ENCODE results near the gene SNX9. TPM values are rescaled to one million over a fixed set of nuclear protein-coding genes. Genes with fewer than 3 reads are reported as not detected.

Gene SNX9
- total RNA-seq, 4 donors from 2014 or later = 13.7 to 57.2 (median 50.7) TPM

DNA sequence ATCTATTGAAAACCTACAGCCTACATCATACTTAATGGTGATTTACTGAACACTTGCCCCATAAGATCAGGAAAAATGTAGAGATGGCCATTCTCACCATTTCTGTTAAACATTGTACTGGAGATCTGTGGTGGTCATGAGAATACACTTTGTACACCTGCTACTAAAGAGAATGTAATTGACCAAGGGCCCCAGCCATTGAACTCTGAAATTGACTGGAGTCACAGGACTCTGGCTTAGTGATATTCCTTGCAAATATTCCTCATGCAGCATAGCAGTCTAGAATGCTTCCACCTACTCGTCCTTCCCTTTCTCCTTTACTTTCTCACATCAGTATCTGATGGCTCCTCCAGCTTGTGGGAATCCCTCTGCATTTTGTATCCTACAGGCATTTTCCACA is 37.4 kb upstream of the SNX9 start:
- TF ChIP-seq POLR2AphosphoS5 (IDR thresholded peaks at IDR 0.05) (no peak), EP300 (IDR thresholded peaks at IDR 0.05; ENCODE audit: low read depth) (no peak), POLR2A (IDR thresholded peaks at IDR 0.05) (no peak)
- TF ChIP-seq, protein P1, sequence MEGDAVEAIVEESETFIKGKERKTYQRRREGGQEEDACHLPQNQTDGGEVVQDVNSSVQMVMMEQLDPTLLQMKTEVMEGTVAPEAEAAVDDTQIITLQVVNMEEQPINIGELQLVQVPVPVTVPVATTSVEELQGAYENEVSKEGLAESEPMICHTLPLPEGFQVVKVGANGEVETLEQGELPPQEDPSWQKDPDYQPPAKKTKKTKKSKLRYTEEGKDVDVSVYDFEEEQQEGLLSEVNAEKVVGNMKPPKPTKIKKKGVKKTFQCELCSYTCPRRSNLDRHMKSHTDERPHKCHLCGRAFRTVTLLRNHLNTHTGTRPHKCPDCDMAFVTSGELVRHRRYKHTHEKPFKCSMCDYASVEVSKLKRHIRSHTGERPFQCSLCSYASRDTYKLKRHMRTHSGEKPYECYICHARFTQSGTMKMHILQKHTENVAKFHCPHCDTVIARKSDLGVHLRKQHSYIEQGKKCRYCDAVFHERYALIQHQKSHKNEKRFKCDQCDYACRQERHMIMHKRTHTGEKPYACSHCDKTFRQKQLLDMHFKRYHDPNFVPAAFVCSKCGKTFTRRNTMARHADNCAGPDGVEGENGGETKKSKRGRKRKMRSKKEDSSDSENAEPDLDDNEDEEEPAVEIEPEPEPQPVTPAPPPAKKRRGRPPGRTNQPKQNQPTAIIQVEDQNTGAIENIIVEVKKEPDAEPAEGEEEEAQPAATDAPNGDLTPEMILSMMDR (IDR thresholded peaks at IDR 0.05) = no peak
- 80 to 94% methylated on average over 1 of the region's 1 CpG for WGBS, 2 donors (ENCODE audit: low coverage in 1 of 2)
- Histone ChIP-seq H3K36me3 (no peaks in the 10 kb centered on the region), H3K27ac (no peak overlapping the region), H3K4me1 (peaks cover 0 to 3% (median 0%) of the 10 kb centered on the region in 4 donors), H3K4me3 (no peak overlapping the region), H3K9me3 (no peaks in the 10 kb centered on the region), H3K27me3 (no peaks in the 10 kb centered on the region)
- intact Hi-C loops (cut with DNase I; ENCODE audit: low total_unique reads) (no loop called here), in situ Hi-C loops (cut with MboI; ENCODE audit: low pct_ligation_motif_present in 1 of 4, low pct_unique_long_range_greater_than_20kb in 1 of 4, low sequenced_read_pairs in 3 of 4) (no loop called here)
- DNase-seq = no peak

- Histone ChIP-seq H3K9me3 (no peaks in the 10 kb centered on the region), H3K36me3 (no peaks in the 10 kb centered on the region), H3K27me3 (no peaks in the 10 kb centered on the region), H3K4me1 (peaks cover 0 to 3% (median 0%) of the 10 kb centered on the region in 4 donors), H3K4me3 (no peak overlapping the region), H3K27ac (no peak overlapping the region)
- intact Hi-C loops (cut with DNase I; ENCODE audit: low total_unique reads) = no loop called here
- no peak for DNase-seq
- 86 to 95% methylated on average over 3 of the region's 3 CpGs for WGBS, 2 donors (ENCODE audit: low coverage in 1 of 2)
- TF ChIP-seq POLR2AphosphoS5 (IDR thresholded peaks at IDR 0.05) (no peak), POLR2A (IDR thresholded peaks at IDR 0.05) (no peak), EP300 (IDR thresholded peaks at IDR 0.05; ENCODE audit: low read depth) (no peak)
- TF ChIP-seq, protein P1 (IDR thresholded peaks at IDR 0.05) = no peak
- in situ Hi-C loops (cut with MboI; ENCODE audit: low pct_ligation_motif_present in 1 of 4, low pct_unique_long_range_greater_than_20kb in 1 of 4, low sequenced_read_pairs in 3 of 4) = no loop called here
Measured at GRCh38 chr6:157786221-157786620, 36.8 kb upstream of the SNX9 start.

DNA sequence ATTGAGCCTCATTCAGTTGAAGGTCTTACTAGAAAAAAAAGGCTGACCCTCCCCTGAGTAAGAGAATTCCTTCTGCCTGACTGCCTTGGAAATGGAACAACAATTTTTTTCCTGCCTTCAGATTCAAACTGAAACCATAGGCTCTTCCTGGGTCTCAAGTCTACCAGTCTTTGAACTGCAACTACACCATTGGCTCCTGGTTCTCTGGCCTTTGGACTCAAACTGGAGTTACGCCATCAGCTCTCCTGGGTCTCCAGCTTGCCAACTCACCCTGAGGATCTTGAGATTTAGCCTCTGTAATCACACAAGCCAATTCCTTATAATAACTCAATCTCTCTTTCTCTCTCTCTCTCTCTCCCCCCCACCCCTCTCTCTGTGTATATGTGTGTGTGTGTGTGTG is 36.0 kb upstream of the SNX9 start:
- WGBS, 2 donors (ENCODE audit: low coverage in 1 of 2) = 61% methylated on average over 1 of the region's 1 CpG; no CpG with 5 or more reads in 1 of the 2 donors
- in situ Hi-C loops (cut with MboI; ENCODE audit: low pct_ligation_motif_present in 1 of 4, low pct_unique_long_range_greater_than_20kb in 1 of 4, low sequenced_read_pairs in 3 of 4) = no loop called here

GRCh38 chr6:157788180-157788579 is 34.9 kb upstream of the SNX9 start:
- in situ Hi-C loops (cut with MboI; ENCODE audit: low pct_ligation_motif_present in 1 of 4, low pct_unique_long_range_greater_than_20kb in 1 of 4, low sequenced_read_pairs in 3 of 4) = no loop called here
- Histone ChIP-seq H3K27me3 (no peaks in the 10 kb centered on the region), H3K36me3 (no peaks in the 10 kb centered on the region), H3K27ac (no peak overlapping the region), H3K4me1 (peaks cover 0 to 3% (median 0%) of the 10 kb centered on the region in 4 donors), H3K9me3 (no peaks in the 10 kb centered on the region), H3K4me3 (no peak overlapping the region)
- intact Hi-C loops (cut with DNase I; ENCODE audit: low total_unique reads) = no loop called here
- DNase-seq = no peak
- WGBS, 2 donors (ENCODE audit: low coverage in 1 of 2) = 91 to 100% methylated on average over 1 of the region's 1 CpG
- TF ChIP-seq POLR2A (IDR thresholded peaks at IDR 0.05) (no peak), POLR2AphosphoS5 (IDR thresholded peaks at IDR 0.05) (no peak), EP300 (IDR thresholded peaks at IDR 0.05; ENCODE audit: low read depth) (no peak)
- TF ChIP-seq, protein P1 (IDR thresholded peaks at IDR 0.05) = no peak

More for the DNA sequence above, 36.0 kb upstream of the SNX9 start:
- no peak overlapping the region for H3K4me3 ChIP-seq
- peak; percentile 64 for DNase-seq
- TF ChIP-seq EP300 (IDR thresholded peaks at IDR 0.05; ENCODE audit: low read depth) (no peak), POLR2AphosphoS5 (IDR thresholded peaks at IDR 0.05) (no peak), POLR2A (IDR thresholded peaks at IDR 0.05) (no peak)
- TF ChIP-seq, protein P1 (IDR thresholded peaks at IDR 0.05) = no peak
- no peaks in the 10 kb centered on the region for H3K9me3 ChIP-seq
- no peaks in the 10 kb centered on the region for H3K36me3 ChIP-seq
- H3K27me3 ChIP-seq = no peaks in the 10 kb centered on the region
- no peak overlapping the region for H3K27ac ChIP-seq
- intact Hi-C loops (cut with DNase I; ENCODE audit: low total_unique reads) = no loop called here
- H3K4me1 ChIP-seq = peaks cover 0 to 3% (median 0%) of the 10 kb centered on the region in 4 donors

Data from transverse colon (tissue), 4 donors.